HG03108 (cell line): ENCODE data around the gene UNC5B.

Experiments used
- ATAC-seq: cut with Tn5 transposase; IDR thresholded peaks from one replicate; pipeline ENCODE4 v1.9.1; 2021; ENCODE audit warnings: moderate library complexity; ENCODE audit not compliant: unreplicated experiment

Gene UNC5B

GRCh38 chr10:71280216-71280615 is 67.8 kb downstream of the UNC5B start:
- no peak for ATAC-seq

DNA sequence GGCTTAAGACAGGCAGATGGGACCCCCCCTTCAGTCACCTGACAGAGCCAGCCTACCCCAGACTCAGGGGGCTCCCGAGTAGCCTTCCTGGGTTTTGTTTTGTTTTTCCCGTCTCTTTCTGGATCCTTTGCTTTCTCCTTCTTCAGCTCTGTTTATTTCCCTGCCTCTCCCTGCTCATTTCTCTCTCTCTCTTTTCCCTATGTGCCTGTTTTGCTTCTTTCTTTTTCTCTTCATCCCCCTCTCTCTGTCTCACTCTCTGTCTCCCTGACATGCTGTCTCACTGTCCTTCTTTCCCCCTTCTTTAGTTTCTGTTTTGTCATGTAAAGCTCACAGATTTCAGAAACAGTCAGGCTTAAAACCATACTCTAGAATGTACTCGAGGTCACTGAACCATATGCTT is 68.5 kb downstream of the UNC5B start:
- no peak for ATAC-seq

GRCh38 chr10:71281646-71282322 is 69.4 kb downstream of the UNC5B start:
- ATAC-seq = no peak

DNA sequence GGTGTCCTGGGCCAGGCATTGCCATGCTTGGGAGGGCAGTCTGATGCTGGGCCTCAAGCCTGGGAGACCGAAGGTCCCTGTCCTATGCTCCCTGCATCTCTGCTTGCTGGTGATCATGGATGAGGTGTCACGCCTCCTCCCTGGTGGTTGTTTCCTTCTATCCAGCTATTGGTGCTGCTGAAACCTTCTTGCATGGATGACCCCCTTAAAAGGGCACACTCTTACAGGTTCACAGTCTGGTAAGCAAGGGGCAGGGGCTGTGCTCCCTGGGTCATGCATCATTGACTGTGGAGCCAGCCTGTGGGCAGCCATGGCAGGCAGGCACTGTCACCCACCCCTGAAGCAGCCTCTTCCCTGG is 69.9 kb downstream of the UNC5B start:
- no peak for ATAC-seq

GRCh38 chr10:71283410-71283809 is 71.0 kb downstream of the UNC5B start:
- ATAC-seq = no peak

DNA sequence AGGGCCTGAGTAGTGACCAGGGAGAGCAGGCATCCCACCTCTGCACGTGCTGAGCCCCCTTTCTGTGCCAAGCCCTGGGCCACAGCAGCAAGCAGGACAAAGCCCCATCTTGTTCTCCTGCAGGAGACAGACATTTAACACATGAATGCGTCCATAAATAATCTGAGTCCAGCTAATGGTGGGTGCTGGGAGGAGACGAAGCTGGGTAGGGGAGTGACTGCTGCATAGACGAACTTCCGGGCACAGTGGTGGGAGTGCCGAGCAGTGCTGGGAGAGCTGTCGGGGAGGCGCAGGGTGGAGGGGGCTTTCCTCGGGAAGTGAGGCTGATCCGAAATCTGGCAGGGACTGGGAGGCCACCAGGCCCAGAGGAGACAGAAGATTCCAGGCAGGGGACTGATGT is 71.5 kb downstream of the UNC5B start:
- no peak for ATAC-seq

DNA sequence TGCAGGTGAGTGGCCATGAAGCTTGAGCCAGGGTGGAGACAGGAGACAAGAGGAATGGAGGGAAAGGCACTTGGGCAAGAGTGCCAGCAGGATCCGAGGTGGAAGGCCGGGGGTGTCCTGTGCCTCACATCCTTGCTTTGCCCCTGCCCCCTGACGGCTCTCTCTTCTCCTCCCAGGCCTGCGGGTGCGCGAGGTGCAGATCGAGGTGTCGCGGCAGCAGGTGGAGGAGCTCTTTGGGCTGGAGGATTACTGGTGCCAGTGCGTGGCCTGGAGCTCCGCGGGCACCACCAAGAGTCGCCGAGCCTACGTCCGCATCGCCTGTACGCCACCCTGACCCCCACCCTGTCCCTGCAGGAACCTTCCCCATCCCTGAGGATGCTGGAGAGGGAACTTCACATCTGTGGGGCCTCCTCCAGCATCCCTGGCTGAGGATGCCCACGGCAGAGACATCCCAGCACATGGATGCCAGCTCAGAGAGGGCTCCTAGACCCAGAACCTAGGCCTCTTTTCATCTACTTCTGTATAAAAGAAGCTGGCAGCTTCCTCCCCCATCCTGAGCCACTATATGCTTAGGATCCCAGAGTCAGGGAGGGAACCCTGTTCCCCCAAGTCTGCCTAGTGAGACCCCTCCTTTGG is 72.3 kb downstream of the UNC5B start:
- no peak for ATAC-seq

DNA sequence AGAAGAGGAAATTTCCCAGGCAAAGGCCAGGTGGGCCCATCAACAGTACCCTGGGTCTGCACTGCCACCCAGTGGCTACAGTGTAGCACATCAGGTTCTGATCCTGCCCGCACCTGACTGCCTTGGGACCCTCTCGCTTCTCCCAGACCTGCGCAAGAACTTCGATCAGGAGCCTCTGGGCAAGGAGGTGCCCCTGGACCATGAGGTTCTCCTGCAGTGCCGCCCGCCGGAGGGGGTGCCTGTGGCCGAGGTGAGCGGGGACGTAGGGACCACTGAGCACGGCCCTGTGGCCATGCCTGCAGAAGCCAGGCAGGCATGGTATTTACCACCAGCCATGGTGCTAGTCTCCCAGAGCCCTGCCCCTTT is 72.8 kb downstream of the UNC5B start:
- no peak for ATAC-seq

GRCh38 chr10:71285986-71286385 is 73.6 kb downstream of the UNC5B start:
- ATAC-seq = no peak

DNA sequence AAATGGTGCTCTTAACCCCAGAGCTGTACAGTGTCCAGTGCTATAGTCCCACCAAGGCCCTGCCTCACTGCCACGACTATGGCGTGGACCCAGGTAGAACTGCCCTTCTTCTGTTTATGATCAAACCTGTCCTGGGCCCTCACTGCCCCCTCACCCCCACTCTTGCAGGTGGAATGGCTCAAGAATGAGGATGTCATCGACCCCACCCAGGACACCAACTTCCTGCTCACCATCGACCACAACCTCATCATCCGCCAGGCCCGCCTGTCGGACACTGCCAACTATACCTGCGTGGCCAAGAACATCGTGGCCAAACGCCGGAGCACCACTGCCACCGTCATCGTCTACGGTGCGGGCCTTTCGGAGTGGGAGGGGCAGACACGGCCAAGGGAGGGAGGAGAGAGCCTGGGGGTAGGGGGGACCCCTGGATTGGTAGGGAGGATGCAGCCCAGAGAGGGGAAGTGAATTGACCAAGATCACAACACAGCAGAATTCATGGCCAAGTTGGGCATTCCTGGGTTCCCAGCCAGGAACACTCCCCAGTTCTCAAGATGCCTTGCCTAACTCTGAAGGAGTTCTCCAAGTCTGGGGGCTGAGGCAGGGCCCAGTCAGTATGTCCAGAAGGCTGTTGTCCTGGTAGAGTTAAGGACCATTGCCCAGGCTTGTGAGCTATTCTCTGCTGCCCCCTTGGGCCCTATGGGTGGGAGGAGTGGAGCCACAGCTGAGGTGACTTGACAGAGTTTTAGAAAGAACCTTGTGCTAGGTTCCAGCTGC is 74.3 kb downstream of the UNC5B start:
- ATAC-seq = no peak

DNA sequence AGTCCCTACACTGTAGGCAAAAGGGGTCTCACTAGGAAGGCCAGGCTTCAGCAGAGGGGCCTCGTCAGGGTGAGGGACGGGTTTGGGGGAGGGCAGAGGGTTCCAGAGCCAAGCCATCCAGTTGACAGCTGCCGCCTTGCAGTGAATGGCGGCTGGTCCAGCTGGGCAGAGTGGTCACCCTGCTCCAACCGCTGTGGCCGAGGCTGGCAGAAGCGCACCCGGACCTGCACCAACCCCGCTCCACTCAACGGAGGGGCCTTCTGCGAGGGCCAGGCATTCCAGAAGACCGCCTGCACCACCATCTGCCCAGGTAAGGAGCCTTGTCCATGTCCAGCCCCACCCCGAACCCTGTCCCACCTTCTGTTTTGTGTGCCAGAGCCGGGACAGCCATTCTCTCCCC is 75.1 kb downstream of the UNC5B start:
- no peak for ATAC-seq

DNA sequence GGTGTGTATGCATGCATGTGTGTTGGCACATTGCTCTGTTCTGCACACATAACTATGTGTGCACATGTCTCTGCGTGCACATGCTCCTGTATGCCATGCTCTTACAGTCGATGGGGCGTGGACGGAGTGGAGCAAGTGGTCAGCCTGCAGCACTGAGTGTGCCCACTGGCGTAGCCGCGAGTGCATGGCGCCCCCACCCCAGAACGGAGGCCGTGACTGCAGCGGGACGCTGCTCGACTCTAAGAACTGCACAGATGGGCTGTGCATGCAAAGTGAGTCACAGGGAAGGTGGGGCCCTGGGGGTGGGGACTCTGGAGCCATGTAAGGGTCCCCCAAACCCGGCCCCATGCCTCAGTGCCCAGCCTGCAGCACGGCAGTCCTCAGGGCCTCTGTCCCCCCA is 76.1 kb downstream of the UNC5B start:
- no peak for ATAC-seq

- no peak for ATAC-seq
These were observed 77.2 kb downstream of the UNC5B start for GRCh38 chr10:71289421-71290130.

- no peak for ATAC-seq
These were observed 78.0 kb downstream of the UNC5B start for GRCh38 chr10:71290331-71290730.

DNA sequence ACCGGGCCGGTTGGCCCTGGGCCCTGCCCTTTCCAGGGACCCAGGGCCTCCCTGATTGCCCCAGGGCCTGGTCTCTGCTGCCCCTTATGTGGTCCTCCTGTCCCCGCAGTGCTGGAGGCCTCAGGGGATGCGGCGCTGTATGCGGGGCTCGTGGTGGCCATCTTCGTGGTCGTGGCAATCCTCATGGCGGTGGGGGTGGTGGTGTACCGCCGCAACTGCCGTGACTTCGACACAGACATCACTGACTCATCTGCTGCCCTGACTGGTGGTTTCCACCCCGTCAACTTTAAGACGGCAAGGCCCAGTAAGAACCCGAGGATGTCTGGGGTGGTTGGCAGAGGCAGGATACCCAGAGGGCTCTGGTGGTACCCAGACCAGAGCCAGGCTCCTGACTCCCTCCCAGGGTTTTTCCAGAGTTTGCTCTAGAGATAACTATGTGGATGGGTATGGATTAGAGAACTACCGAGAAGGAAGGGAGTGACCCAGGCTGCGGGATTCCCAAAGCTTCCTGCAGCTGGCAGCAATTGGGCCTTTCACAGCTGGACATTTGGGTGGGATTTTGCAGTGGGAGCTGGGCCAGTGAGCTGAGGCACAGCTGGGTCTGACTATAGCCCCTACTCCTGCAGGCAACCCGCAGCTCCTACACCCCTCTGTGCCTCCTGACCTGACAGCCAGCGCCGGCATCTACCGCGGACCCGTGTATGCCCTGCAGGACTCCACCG is 78.6 kb downstream of the UNC5B start:
- no peak for ATAC-seq

- ATAC-seq = no peak
These were observed 79.1 kb downstream of the UNC5B start for GRCh38 chr10:71291528-71291900.

GRCh38 chr10:71292624-71293445 is 80.5 kb downstream of the UNC5B start:
- no peak for ATAC-seq

DNA sequence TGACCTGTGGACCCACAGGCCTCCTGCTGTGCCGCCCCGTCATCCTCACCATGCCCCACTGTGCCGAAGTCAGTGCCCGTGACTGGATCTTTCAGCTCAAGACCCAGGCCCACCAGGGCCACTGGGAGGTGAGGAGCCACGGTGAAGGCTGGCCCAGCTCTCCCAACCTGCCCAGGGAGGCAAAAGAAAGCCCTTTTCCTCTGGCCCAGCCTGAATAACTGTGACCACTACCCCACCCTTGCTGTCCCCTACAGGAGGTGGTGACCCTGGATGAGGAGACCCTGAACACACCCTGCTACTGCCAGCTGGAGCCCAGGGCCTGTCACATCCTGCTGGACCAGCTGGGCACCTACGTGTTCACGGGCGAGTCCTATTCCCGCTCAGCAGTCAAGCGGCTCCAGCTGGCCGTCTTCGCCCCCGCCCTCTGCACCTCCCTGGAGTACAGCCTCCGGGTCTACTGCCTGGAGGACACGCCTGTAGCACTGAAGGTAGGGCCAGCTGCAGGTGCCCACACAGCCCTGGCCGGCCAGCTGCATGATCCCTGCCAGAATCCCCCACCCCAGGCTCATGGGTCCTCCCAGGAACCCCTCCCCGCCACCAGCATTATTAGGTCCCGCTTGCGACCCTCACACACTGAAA is 81.2 kb downstream of the UNC5B start:
- ATAC-seq = no peak

GRCh38 chr10:71294091-71294561 is 81.8 kb downstream of the UNC5B start:
- no peak for ATAC-seq

- no peak for ATAC-seq
These were observed 82.5 kb downstream of the UNC5B start for GRCh38 chr10:71294856-71295255.
